ENCODE measurements around the gene ACTR10. TPM values are rescaled to one million over a fixed set of nuclear protein-coding genes. Genes with fewer than 3 reads are reported as not detected.

Gene ACTR10
- total RNA-seq, 1 experiment from 2014 or later: 30.9 TPM

GRCh38 chr14:58272588-58273372, 72.8 kb downstream of the ACTR10 start:
- Mint-ChIP-seq H3K4me3 (no peak overlapping the region), H3K4me1 (no peaks in the 10 kb centered on the region), H3K9me3 (no peaks in the 10 kb centered on the region), H3K27ac (no peak overlapping the region), H3K36me3 (peaks cover 57% of the 10 kb centered on the region), H3K27me3 (ENCODE audit: low read depth) (no peaks in the 10 kb centered on the region)
- POLR2A ChIA-PET: no interaction called here
- CTCF ChIA-PET: interaction anchor here (1.4 kb wide), 1 partner anchor 123 kb away, joined by 3 read pairs; the partner anchor contains the start of gene TOMM20L
- TF ChIP-seq NR3C1 (CRISPR knock-in tag; conservative IDR thresholded peaks at IDR 0.05; ENCODE audit: low read depth) (no peak), ZNF281 (CRISPR knock-in tag; IDR thresholded peaks at IDR 0.05) (no peak), SOX15 (CRISPR knock-in tag; IDR thresholded peaks at IDR 0.05) (no peak), ZNF121 (CRISPR knock-in tag; IDR thresholded peaks at IDR 0.05) (no peak), ZBTB21 (CRISPR knock-in tag; IDR thresholded peaks at IDR 0.05; ENCODE audit: borderline replicate concordance) (no peak), RORB (CRISPR knock-in tag; IDR thresholded peaks at IDR 0.05) (no peak), ZNF138 (CRISPR knock-in tag; conservative IDR thresholded peaks at IDR 0.05) (no peak), ELF4 (CRISPR knock-in tag; IDR thresholded peaks at IDR 0.05; ENCODE audit: low read depth) (no peak), IRF1 (CRISPR knock-in tag; IDR thresholded peaks at IDR 0.05) (no peak), ETV6 (CRISPR knock-in tag; IDR thresholded peaks at IDR 0.05) (no peak), GRHL2 (CRISPR knock-in tag; IDR thresholded peaks at IDR 0.05; ENCODE audit: insufficient replicate concordance, severe bottlenecking) (no peak), ZNF425 (CRISPR knock-in tag; conservative IDR thresholded peaks at IDR 0.05) (no peak), E2F5 (CRISPR knock-in tag; IDR thresholded peaks at IDR 0.05) (no peak), ZNF396 (CRISPR knock-in tag; IDR thresholded peaks at IDR 0.05; ENCODE audit: borderline replicate concordance) (no peak), NFE2L1 (CRISPR knock-in tag; IDR thresholded peaks at IDR 0.05) (no peak)
- DNase-seq (ENCODE audit: low spot score) (no peak), ATAC-seq (peak; percentile 60)

- Mint-ChIP-seq H3K27me3 (ENCODE audit: low read depth) (no peaks in the 10 kb centered on the region), H3K36me3 (peaks cover 43% of the 10 kb centered on the region), H3K27ac (peak overlapping the region; percentile 71; the same call in 1 of the 2 replicates), H3K9me3 (no peaks in the 10 kb centered on the region), H3K4me3 (no peak overlapping the region), H3K4me1 (no peaks in the 10 kb centered on the region)
- POLR2A ChIA-PET: interaction anchor here (0.6 kb wide), 1 partner anchor 34 kb away, joined by 3 read pairs; no protein-coding TSS in a partner anchor
- TF ChIP-seq STAT6 (CRISPR knock-in tag; conservative IDR thresholded peaks at IDR 0.05; ENCODE audit: low read depth) (no peak), GRHL2 (CRISPR knock-in tag; IDR thresholded peaks at IDR 0.05; ENCODE audit: insufficient replicate concordance, severe bottlenecking) (no peak), TEAD1 (CRISPR knock-in tag; IDR thresholded peaks at IDR 0.05) (no peak), E2F5 (CRISPR knock-in tag; IDR thresholded peaks at IDR 0.05) (no peak), ATF1 (CRISPR knock-in tag; IDR thresholded peaks at IDR 0.05) (no peak)
- CTCF ChIA-PET: no interaction called here
- DNase-seq (ENCODE audit: low spot score) (no peak), ATAC-seq (no peak)
Observed at GRCh38 chr14:58274881-58275280, 74.9 kb downstream of the ACTR10 start.

Measured in WTC11 (cell line).